GM12801 (cell line): Measurements from ENCODE around the gene HBG2.
"Not testable (repeated sequence)": the region's sequence is repeated elsewhere in the genome, so short reads cannot be mapped to it uniquely, and the experiment has no call there.

Experiments
- TF ChIP-seq, protein P1 (sequence below): IDR thresholded peaks from one replicate; pipeline ENCODE4 v1.5.1; 2011; ENCODE audit warnings: control low read depth; ENCODE audit not compliant: insufficient read length; ENCODE audit errors: extremely low read depth

Gene HBG2

DNA sequence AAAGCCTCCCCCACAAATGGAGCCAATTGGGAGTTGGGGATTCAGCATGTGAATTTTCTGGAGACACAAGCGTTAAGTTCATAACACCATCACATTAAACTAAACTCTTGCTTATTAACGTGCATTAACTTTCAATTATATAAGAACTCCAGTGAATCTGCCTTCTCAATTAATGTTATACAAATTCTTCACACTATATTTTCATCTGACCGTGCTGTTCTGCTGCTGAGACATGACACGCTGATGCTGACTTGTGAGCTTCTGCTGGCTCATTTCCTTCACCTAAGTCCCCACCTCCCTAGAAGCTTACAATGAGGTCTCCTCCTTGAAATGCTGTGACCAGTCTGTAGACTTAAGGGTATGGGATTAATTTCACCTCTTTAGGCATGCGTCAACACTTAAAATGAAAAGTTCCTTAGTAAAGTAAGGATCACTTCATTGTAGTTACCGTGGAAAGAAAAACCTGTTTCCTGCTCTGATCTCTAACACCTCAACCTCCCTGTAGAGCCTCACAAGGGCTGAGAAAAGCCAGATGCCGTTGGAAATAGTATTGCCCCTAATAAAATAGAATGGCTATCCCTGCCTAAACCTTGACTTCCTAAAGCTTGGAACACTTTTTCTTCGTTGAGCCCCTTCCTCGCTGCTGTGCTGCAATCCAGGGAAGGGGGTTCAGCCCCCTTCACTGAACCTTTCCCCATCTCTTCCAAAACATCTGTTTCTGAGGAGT lies 2.2 kb downstream of the HBG2 start:
- TF ChIP-seq, protein P1, sequence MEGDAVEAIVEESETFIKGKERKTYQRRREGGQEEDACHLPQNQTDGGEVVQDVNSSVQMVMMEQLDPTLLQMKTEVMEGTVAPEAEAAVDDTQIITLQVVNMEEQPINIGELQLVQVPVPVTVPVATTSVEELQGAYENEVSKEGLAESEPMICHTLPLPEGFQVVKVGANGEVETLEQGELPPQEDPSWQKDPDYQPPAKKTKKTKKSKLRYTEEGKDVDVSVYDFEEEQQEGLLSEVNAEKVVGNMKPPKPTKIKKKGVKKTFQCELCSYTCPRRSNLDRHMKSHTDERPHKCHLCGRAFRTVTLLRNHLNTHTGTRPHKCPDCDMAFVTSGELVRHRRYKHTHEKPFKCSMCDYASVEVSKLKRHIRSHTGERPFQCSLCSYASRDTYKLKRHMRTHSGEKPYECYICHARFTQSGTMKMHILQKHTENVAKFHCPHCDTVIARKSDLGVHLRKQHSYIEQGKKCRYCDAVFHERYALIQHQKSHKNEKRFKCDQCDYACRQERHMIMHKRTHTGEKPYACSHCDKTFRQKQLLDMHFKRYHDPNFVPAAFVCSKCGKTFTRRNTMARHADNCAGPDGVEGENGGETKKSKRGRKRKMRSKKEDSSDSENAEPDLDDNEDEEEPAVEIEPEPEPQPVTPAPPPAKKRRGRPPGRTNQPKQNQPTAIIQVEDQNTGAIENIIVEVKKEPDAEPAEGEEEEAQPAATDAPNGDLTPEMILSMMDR, result no peak

DNA sequence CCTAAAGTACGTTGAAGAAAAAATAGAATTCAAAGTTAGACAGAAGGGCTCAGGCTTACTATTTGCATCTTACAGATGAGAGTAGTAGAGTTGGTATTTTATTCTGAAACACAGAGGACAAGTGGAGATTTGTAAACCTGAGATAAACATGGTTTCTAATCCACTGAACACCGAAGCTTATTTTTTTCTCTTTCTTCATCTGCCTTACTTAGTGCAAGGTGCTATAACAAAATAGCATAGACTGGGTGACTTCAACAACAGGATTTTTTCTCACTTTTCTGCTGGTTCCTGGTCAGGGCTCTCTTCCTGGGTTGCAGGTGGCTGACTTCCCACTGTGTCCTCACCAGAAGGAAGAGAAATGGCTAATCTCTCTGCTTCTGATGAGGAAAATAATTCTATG lies 2.8 kb downstream of the HBG2 start:
- TF ChIP-seq, protein P1, result no peak

DNA sequence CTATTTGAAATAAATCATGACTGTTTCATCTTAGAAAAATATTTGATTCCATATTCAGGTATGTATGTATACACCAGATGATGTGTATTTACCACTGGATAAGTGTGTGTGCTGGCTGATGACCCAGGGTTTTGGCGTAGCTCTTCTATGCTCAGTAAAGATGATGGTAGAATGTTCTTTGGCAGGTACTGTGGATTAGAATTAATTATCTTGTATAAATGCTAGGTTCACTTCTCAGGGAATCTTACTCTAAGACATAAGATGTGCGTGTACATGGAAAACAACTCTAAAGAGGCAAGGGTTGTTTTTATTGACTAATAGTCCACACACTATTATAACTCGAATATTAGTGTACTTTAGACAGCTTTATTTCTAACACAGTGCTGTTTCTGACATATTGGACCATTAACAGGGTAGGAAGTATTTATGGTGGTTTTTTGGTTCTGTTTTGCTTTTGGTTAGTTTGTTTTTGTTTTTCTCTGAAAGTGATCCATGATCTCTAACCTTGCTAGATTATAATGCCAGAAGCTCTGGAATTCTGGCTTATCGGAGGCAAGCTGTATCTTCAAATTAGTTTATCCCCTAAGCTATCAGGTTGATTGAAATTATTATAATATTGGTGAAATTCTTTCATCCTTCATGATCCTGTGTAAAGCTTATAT lies 3.9 kb downstream of the HBG2 start:
- TF ChIP-seq, protein P1, result no peak

- TF ChIP-seq, protein P1, result not testable (repeated sequence)
Measured at GRCh38 chr11:5249807-5250396, 4.7 kb downstream of the HBG2 start, which contains the start of gene HBG1. TSS of gene HBG1 (minus strand) at chr11:5249857. CDS start at chr11:5249804, 53 bp downstream.

- TF ChIP-seq, protein P1, result no peak
Measured at GRCh38 chr11:5247472-5248192, 6.9 kb downstream of the HBG2 start.

GRCh38 chr11:5246772-5247471 lies 7.7 kb downstream of the HBG2 start:
- TF ChIP-seq, protein P1, result no peak
